ENCODE results near the gene LRRK2. TPM values are rescaled to one million over a fixed set of nuclear protein-coding genes. Genes with fewer than 3 reads are reported as not detected.
"Not testable (repeated sequence)": the region's sequence is repeated elsewhere in the genome, so short reads cannot be mapped to it uniquely, and the experiment has no call there.

The LRRK2 gene
- total and polyA plus RNA-seq, 2 donors = 5.1 to 10.4 TPM

GRCh38 chr12:40208707-40209446 lies 15.9 kb upstream of the LRRK2 start:
- DNase-seq (ENCODE audit: low read depth in 6 of 9, low spot score in 9 of 9) = peak in 1 of 9 donors; percentile 22
- no peaks in the 10 kb centered on the region for H3K36me3 ChIP-seq (ENCODE audit: control insufficient read depth in 2 of 2, insufficient read depth in 2 of 2, low read length in 1 of 2)
- H3K4me1 ChIP-seq (ENCODE audit: control insufficient read depth in 2 of 2, insufficient read depth in 2 of 2, low read length in 2 of 2) = peaks cover 0 to 2% of the 10 kb centered on the region in 2 donors
- no peaks in the 10 kb centered on the region for H3K9me3 ChIP-seq (ENCODE audit: control insufficient read depth in 2 of 2, insufficient read depth in 1 of 2, low read length in 1 of 2)
- no peaks in the 10 kb centered on the region for H3K27me3 ChIP-seq (ENCODE audit: control insufficient read depth in 2 of 2, insufficient read depth in 1 of 2, low read length in 1 of 2)
- no peak overlapping the region for H3K4me3 ChIP-seq (ENCODE audit: low read length in 2 of 2)
- 36% methylated on average over 4 of the region's 4 CpGs for WGBS
- peak overlapping the region in 1 of 2 donors; percentile 41 for H3K27ac ChIP-seq (ENCODE audit: low read depth in 1 of 2, low read length in 1 of 2)

GRCh38 chr12:40209886-40210285 lies 14.9 kb upstream of the LRRK2 start:
- Histone ChIP-seq H3K36me3 (ENCODE audit: control insufficient read depth in 2 of 2, insufficient read depth in 2 of 2, low read length in 1 of 2) (no peaks in the 10 kb centered on the region), H3K27ac (ENCODE audit: low read depth in 1 of 2, low read length in 1 of 2) (no peak overlapping the region), H3K4me1 (ENCODE audit: control insufficient read depth in 2 of 2, insufficient read depth in 2 of 2, low read length in 2 of 2) (peaks cover 0 to 2% of the 10 kb centered on the region in 2 donors), H3K4me3 (ENCODE audit: low read length in 2 of 2) (no peak overlapping the region), H3K9me3 (ENCODE audit: control insufficient read depth in 2 of 2, insufficient read depth in 1 of 2, low read length in 1 of 2) (no peaks in the 10 kb centered on the region), H3K27me3 (ENCODE audit: control insufficient read depth in 2 of 2, insufficient read depth in 1 of 2, low read length in 1 of 2) (no peaks in the 10 kb centered on the region)
- DNase-seq (ENCODE audit: low read depth in 6 of 9, low spot score in 9 of 9) = no peak
- 79% methylated on average over 4 of the region's 4 CpGs for WGBS

- not testable (repeated sequence) for DNase-seq (ENCODE audit: low read depth in 6 of 9, low spot score in 9 of 9); H3K9me3 ChIP-seq (ENCODE audit: control insufficient read depth in 2 of 2, insufficient read depth in 1 of 2, low read length in 1 of 2); H3K4me1 ChIP-seq (ENCODE audit: control insufficient read depth in 2 of 2, insufficient read depth in 2 of 2, low read length in 2 of 2); H3K36me3 ChIP-seq (ENCODE audit: control insufficient read depth in 2 of 2, insufficient read depth in 2 of 2, low read length in 1 of 2); H3K27me3 ChIP-seq (ENCODE audit: control insufficient read depth in 2 of 2, insufficient read depth in 1 of 2, low read length in 1 of 2); H3K4me3 ChIP-seq (ENCODE audit: low read length in 2 of 2); H3K27ac ChIP-seq (ENCODE audit: low read depth in 1 of 2, low read length in 1 of 2)
- 96% methylated on average over 1 of the region's 1 CpG for WGBS
Observed at GRCh38 chr12:40211186-40211585, 13.6 kb upstream of the LRRK2 start.

GRCh38 chr12:40212566-40212965 lies 12.2 kb upstream of the LRRK2 start:
- 96% methylated on average over 2 of the region's 2 CpGs for WGBS
- no peaks in the 10 kb centered on the region for H3K36me3 ChIP-seq (ENCODE audit: control insufficient read depth in 2 of 2, insufficient read depth in 2 of 2, low read length in 1 of 2)
- H3K27ac ChIP-seq (ENCODE audit: low read depth in 1 of 2, low read length in 1 of 2) = no peak overlapping the region
- no peak for DNase-seq (ENCODE audit: low read depth in 6 of 9, low spot score in 9 of 9)
- H3K9me3 ChIP-seq (ENCODE audit: control insufficient read depth in 2 of 2, insufficient read depth in 1 of 2, low read length in 1 of 2) = no peaks in the 10 kb centered on the region
- H3K27me3 ChIP-seq (ENCODE audit: control insufficient read depth in 2 of 2, insufficient read depth in 1 of 2, low read length in 1 of 2) = no peaks in the 10 kb centered on the region
- no peak overlapping the region for H3K4me3 ChIP-seq (ENCODE audit: low read length in 2 of 2)
- peaks cover 0 to 2% of the 10 kb centered on the region in 2 donors for H3K4me1 ChIP-seq (ENCODE audit: control insufficient read depth in 2 of 2, insufficient read depth in 2 of 2, low read length in 2 of 2)

- no peaks in the 10 kb centered on the region for H3K27me3 ChIP-seq (ENCODE audit: control insufficient read depth in 2 of 2, insufficient read depth in 1 of 2, low read length in 1 of 2)
- H3K36me3 ChIP-seq (ENCODE audit: control insufficient read depth in 2 of 2, insufficient read depth in 2 of 2, low read length in 1 of 2) = no peaks in the 10 kb centered on the region
- H3K4me1 ChIP-seq (ENCODE audit: control insufficient read depth in 2 of 2, insufficient read depth in 2 of 2, low read length in 2 of 2) = no peaks in the 10 kb centered on the region
- H3K4me3 ChIP-seq (ENCODE audit: low read length in 2 of 2) = no peak overlapping the region
- H3K27ac ChIP-seq (ENCODE audit: low read depth in 1 of 2, low read length in 1 of 2) = no peak overlapping the region
- H3K9me3 ChIP-seq (ENCODE audit: control insufficient read depth in 2 of 2, insufficient read depth in 1 of 2, low read length in 1 of 2) = no peaks in the 10 kb centered on the region
- WGBS = 97% methylated on average over 1 of the region's 1 CpG
- DNase-seq (ENCODE audit: low read depth in 6 of 9, low spot score in 9 of 9) = no peak
Observed at GRCh38 chr12:40215982-40216381, 8.8 kb upstream of the LRRK2 start.

- H3K4me3 ChIP-seq (ENCODE audit: low read length in 2 of 2) = no peak overlapping the region
- DNase-seq (ENCODE audit: low read depth in 6 of 9, low spot score in 9 of 9) = no peak
Observed at GRCh38 chr12:40216516-40217288, 8.1 kb upstream of the LRRK2 start.

GRCh38 chr12:40219760-40220159 lies 5.0 kb upstream of the LRRK2 start:
- no peak overlapping the region for H3K27ac ChIP-seq (ENCODE audit: low read depth in 1 of 2, low read length in 1 of 2)
- H3K4me1 ChIP-seq (ENCODE audit: control insufficient read depth in 2 of 2, insufficient read depth in 2 of 2, low read length in 2 of 2) = no peaks in the 10 kb centered on the region

More at GRCh38 chr12:40216516-40217288, 8.1 kb upstream of the LRRK2 start:
- H3K27ac ChIP-seq (ENCODE audit: low read depth in 1 of 2, low read length in 1 of 2) = no peak overlapping the region
- H3K4me1 ChIP-seq (ENCODE audit: control insufficient read depth in 2 of 2, insufficient read depth in 2 of 2, low read length in 2 of 2) = no peaks in the 10 kb centered on the region
- H3K27me3 ChIP-seq (ENCODE audit: control insufficient read depth in 2 of 2, insufficient read depth in 1 of 2, low read length in 1 of 2) = no peaks in the 10 kb centered on the region
- H3K9me3 ChIP-seq (ENCODE audit: control insufficient read depth in 2 of 2, insufficient read depth in 1 of 2, low read length in 1 of 2) = no peaks in the 10 kb centered on the region
- H3K36me3 ChIP-seq (ENCODE audit: control insufficient read depth in 2 of 2, insufficient read depth in 2 of 2, low read length in 1 of 2) = no peaks in the 10 kb centered on the region

GRCh38 chr12:40222247-40222646 lies 2.5 kb upstream of the LRRK2 start:
- WGBS = 85% methylated on average over 2 of the region's 2 CpGs
- Histone ChIP-seq H3K4me1 (ENCODE audit: control insufficient read depth in 2 of 2, insufficient read depth in 2 of 2, low read length in 2 of 2) (no peaks in the 10 kb centered on the region), H3K27ac (ENCODE audit: low read depth in 1 of 2, low read length in 1 of 2) (no peak overlapping the region), H3K9me3 (ENCODE audit: control insufficient read depth in 2 of 2, insufficient read depth in 1 of 2, low read length in 1 of 2) (no peaks in the 10 kb centered on the region), H3K27me3 (ENCODE audit: control insufficient read depth in 2 of 2, insufficient read depth in 1 of 2, low read length in 1 of 2) (peaks cover 3 to 26% of the 10 kb centered on the region in 2 donors), H3K36me3 (ENCODE audit: control insufficient read depth in 2 of 2, insufficient read depth in 2 of 2, low read length in 1 of 2) (no peaks in the 10 kb centered on the region), H3K4me3 (ENCODE audit: low read length in 2 of 2) (no peak overlapping the region)
- no peak for DNase-seq (ENCODE audit: low read depth in 6 of 9, low spot score in 9 of 9)

More at GRCh38 chr12:40219760-40220159, 5.0 kb upstream of the LRRK2 start:
- no peaks in the 10 kb centered on the region for H3K9me3 ChIP-seq (ENCODE audit: control insufficient read depth in 2 of 2, insufficient read depth in 1 of 2, low read length in 1 of 2)
- no peak overlapping the region for H3K4me3 ChIP-seq (ENCODE audit: low read length in 2 of 2)
- no peaks in the 10 kb centered on the region for H3K36me3 ChIP-seq (ENCODE audit: control insufficient read depth in 2 of 2, insufficient read depth in 2 of 2, low read length in 1 of 2)
- DNase-seq (ENCODE audit: low read depth in 6 of 9, low spot score in 9 of 9) = no peak
- peaks cover 0 to 15% of the 10 kb centered on the region in 2 donors for H3K27me3 ChIP-seq (ENCODE audit: control insufficient read depth in 2 of 2, insufficient read depth in 1 of 2, low read length in 1 of 2)

GRCh38 chr12:40223646-40224045 lies 1.2 kb upstream of the LRRK2 start:
- Histone ChIP-seq H3K4me3 (ENCODE audit: low read length in 2 of 2) (no peak overlapping the region), H3K27me3 (ENCODE audit: control insufficient read depth in 2 of 2, insufficient read depth in 1 of 2, low read length in 1 of 2) (peaks cover 3 to 26% of the 10 kb centered on the region in 2 donors), H3K9me3 (ENCODE audit: control insufficient read depth in 2 of 2, insufficient read depth in 1 of 2, low read length in 1 of 2) (no peaks in the 10 kb centered on the region), H3K36me3 (ENCODE audit: control insufficient read depth in 2 of 2, insufficient read depth in 2 of 2, low read length in 1 of 2) (no peaks in the 10 kb centered on the region), H3K4me1 (ENCODE audit: control insufficient read depth in 2 of 2, insufficient read depth in 2 of 2, low read length in 2 of 2) (no peaks in the 10 kb centered on the region), H3K27ac (ENCODE audit: low read depth in 1 of 2, low read length in 1 of 2) (no peak overlapping the region)
- no peak for DNase-seq (ENCODE audit: low read depth in 6 of 9, low spot score in 9 of 9)

Measured in thymus (tissue), 11 donors.